Measurements from ENCODE around the gene THRAP3.
A peak's percentile ranks its signal among the peaks of the same experiment; 100 is the strongest.
"Not testable (repeated sequence)": the region's sequence is repeated elsewhere in the genome, so short reads cannot be mapped to it uniquely, and the experiment has no call there.

THRAP3 gene

GRCh38 chr1:36208978-36209703 is 15.1 kb upstream of the THRAP3 start:
- DNase-seq, result no peak

- DNase-seq, result no peak
Measured at GRCh38 chr1:36211307-36211706, 12.9 kb upstream of the THRAP3 start.

- no peak for DNase-seq
Measured at GRCh38 chr1:36211841-36212240, 12.4 kb upstream of the THRAP3 start.

GRCh38 chr1:36212782-36213181 is 11.5 kb upstream of the THRAP3 start:
- DNase-seq, result no peak

- DNase-seq, result peak; percentile 67
Measured at GRCh38 chr1:36217670-36218069, 6.6 kb upstream of the THRAP3 start.

GRCh38 chr1:36221901-36222300 is 2.3 kb upstream of the THRAP3 start:
- not testable (repeated sequence) for DNase-seq

- DNase-seq, result no peak
Measured at GRCh38 chr1:36222481-36223380, 1.5 kb upstream of the THRAP3 start.

GRCh38 chr1:36223381-36223995 is 755 bp upstream of the THRAP3 start:
- DNase-seq, result peak; percentile 55

GRCh38 chr1:36224537-36225282 is 467 bp downstream of the THRAP3 start:
- peak; percentile 83 for DNase-seq

- DNase-seq, result no peak
Measured at GRCh38 chr1:36225283-36225899, 1.1 kb downstream of the THRAP3 start.

- not testable (repeated sequence) for DNase-seq
Measured at GRCh38 chr1:36230279-36230678, 6.0 kb downstream of the THRAP3 start.

- peak; percentile 62 for DNase-seq
Measured at GRCh38 chr1:36231191-36231590, 6.9 kb downstream of the THRAP3 start.

GRCh38 chr1:36232212-36233095 is 8.2 kb downstream of the THRAP3 start:
- peak; percentile 28 for DNase-seq

- DNase-seq, result no peak
Measured at GRCh38 chr1:36236302-36236701, 12.1 kb downstream of the THRAP3 start.

- DNase-seq, result no peak
Measured at GRCh38 chr1:36238433-36238832, 14.2 kb downstream of the THRAP3 start.

- no peak for DNase-seq
Measured at GRCh38 chr1:36239941-36240637, 15.8 kb downstream of the THRAP3 start.

GRCh38 chr1:36247538-36247937 is 23.3 kb downstream of the THRAP3 start:
- no peak for DNase-seq

GRCh38 chr1:36248250-36248894 is 24.1 kb downstream of the THRAP3 start:
- DNase-seq, result peak; percentile 66

GRCh38 chr1:36251794-36252481 is 27.7 kb downstream of the THRAP3 start:
- no peak for DNase-seq

GRCh38 chr1:36252482-36252824 is 28.2 kb downstream of the THRAP3 start:
- not testable (repeated sequence) for DNase-seq
